ENCODE data around the gene SLC12A7.

The SLC12A7 gene

GRCh38 chr5:1019001-1019905, 92.6 kb downstream of the SLC12A7 start:
- no peak for DNase-seq (ENCODE audit: low read depth in 3 of 3)

GRCh38 chr5:1018596-1018995, 93.3 kb downstream of the SLC12A7 start:
- no peak for DNase-seq (ENCODE audit: low read depth in 3 of 3)

- DNase-seq (ENCODE audit: low read depth in 3 of 3), result no peak
Measured at GRCh38 chr5:1017691-1018455, 94.0 kb downstream of the SLC12A7 start.

- no peak for DNase-seq (ENCODE audit: low read depth in 3 of 3)
Measured at GRCh38 chr5:1017056-1017455, 94.8 kb downstream of the SLC12A7 start.

- no peak for DNase-seq (ENCODE audit: low read depth in 3 of 3)
Measured at GRCh38 chr5:1016476-1016875, 95.4 kb downstream of the SLC12A7 start.

- no peak for DNase-seq (ENCODE audit: low read depth in 3 of 3)
Measured at GRCh38 chr5:1016036-1016435, 95.8 kb downstream of the SLC12A7 start.

- no peak for DNase-seq (ENCODE audit: low read depth in 3 of 3)
Measured at GRCh38 chr5:1015507-1015906, 96.4 kb downstream of the SLC12A7 start.

GRCh38 chr5:1014781-1015221, 97.1 kb downstream of the SLC12A7 start:
- no peak for DNase-seq (ENCODE audit: low read depth in 3 of 3)

- no peak for DNase-seq (ENCODE audit: low read depth in 3 of 3)
Measured at GRCh38 chr5:1014346-1014745, 97.5 kb downstream of the SLC12A7 start.

GRCh38 chr5:1013948-1014301, 97.9 kb downstream of the SLC12A7 start:
- no peak for DNase-seq (ENCODE audit: low read depth in 3 of 3)

- DNase-seq (ENCODE audit: low read depth in 3 of 3), result no peak
Measured at GRCh38 chr5:1013238-1013947, 98.5 kb downstream of the SLC12A7 start.

GRCh38 chr5:1012900-1013237, 99.0 kb downstream of the SLC12A7 start:
- DNase-seq (ENCODE audit: low read depth in 3 of 3), result no peak

GRCh38 chr5:1012313-1012841, 99.5 kb downstream of the SLC12A7 start:
- no peak for DNase-seq (ENCODE audit: low read depth in 3 of 3)

GRCh38 chr5:1011741-1012312, 100.0 kb downstream of the SLC12A7 start:
- DNase-seq (ENCODE audit: low read depth in 3 of 3), result no peak

- no peak for DNase-seq (ENCODE audit: low read depth in 3 of 3)
Measured at GRCh38 chr5:1011226-1011631, 100.6 kb downstream of the SLC12A7 start.

GRCh38 chr5:1010641-1011046, 101.2 kb downstream of the SLC12A7 start:
- no peak for DNase-seq (ENCODE audit: low read depth in 3 of 3)

- no peak for DNase-seq (ENCODE audit: low read depth in 3 of 3)
Measured at GRCh38 chr5:1010181-1010510, 101.7 kb downstream of the SLC12A7 start.

- DNase-seq (ENCODE audit: low read depth in 3 of 3), result no peak
Measured at GRCh38 chr5:1009359-1010180, 102.3 kb downstream of the SLC12A7 start.

GRCh38 chr5:1008451-1009358, 103.2 kb downstream of the SLC12A7 start, which contains the start of gene NKD2:
NKD2 (plus strand) TSS chr5:1008802; CDS start chr5:1009058, 256 bp downstream.
- DNase-seq (ENCODE audit: low read depth in 3 of 3), result peak in 1 of 3 experiments; percentile 43
